HCT116 (cell line): ENCODE results near the gene C6orf132. TPM values are rescaled to one million over a fixed set of nuclear protein-coding genes. Genes with fewer than 3 reads are reported as not detected.

Source experiments
- ATAC-seq: fragments of 200-7000 bp; cut with Tn5 transposase; 2 replicates; pipeline ENCODE4 v1.9.1; 2020; ENCODE audit warnings: mild to moderate bottlenecking, moderate library complexity
- BruUV-seq: library from RNA; stranded (reverse); fragments of 400-500 nt; replicated peaks from 2 replicates; lab custom pipeline; 2021; lab: Mats Ljungman, UMichigan
- CTCF ChIA-PET: fragments of 300-600 bp; sonication (Branson Sonifier 250); formaldehyde crosslinking; loops from one replicate; lab custom pipeline; 2021; ENCODE audit warnings: antibody characterized with exemption; lab: Charles Lee
- POLR2A ChIA-PET: fragments of 300-600, 350-600 bp; sonication (Branson Sonifier 250); formaldehyde crosslinking; loops from one replicate; lab custom pipeline; 2021; ENCODE audit warnings: antibody characterized with exemption; lab: Charles Lee
- RAD21 ChIA-PET, 2 experiments: fragments of 300-600 bp; sonication (Branson Sonifier 250); formaldehyde crosslinking; loops; one replicate each; lab custom pipeline; 2023; ENCODE audit warnings: low total read pairs in 2 of 2; ENCODE audit not compliant: uncharacterized antibody in 2 of 2, unreplicated experiment in 2 of 2, low non-redundant PET in 1 of 2; lab: Charles Lee
- DNase-seq: peaks from one replicate; pipeline ENCODE4 v3.0.0-alpha.2; 2010; ENCODE audit warnings: low read depth, low spot score
- H2AFZ ChIP-seq: fragments of 200-600 bp; shearing (Covaris generic), sonication (generic); 2 replicates; pipeline ENCODE4 v1.6.1; 2017; ENCODE audit warnings: low read depth, mixed run types, mixed read lengths, antibody characterized with exemption, low read length; ENCODE audit not compliant: poor library complexity, severe bottlenecking
- H3K27ac ChIP-seq: 2 replicates; pipeline ENCODE4 v1.5.1; 2012; ENCODE audit warnings: low read depth, low read length
- H3K27me3 ChIP-seq: fragments of 200-600 bp; sonication (generic); 2 replicates; pipeline ENCODE4 v1.6.1; 2016; ENCODE audit warnings: mixed run types, low read length, mixed read lengths; ENCODE audit not compliant: insufficient read depth
- H3K36me3 ChIP-seq, 2 experiments: fragments of 200-500 bp in 1 of 2; fragments of 200-600 bp in 1 of 2; sonication (Bioruptor generic) in 1 of 2; sonication (generic) in 1 of 2; 2 replicates each; pipeline versions ENCODE4 v1.5.1 to v1.6.1; 2014 to 2016; ENCODE audit warnings: low read length in 2 of 2, inconsistent platforms in 1 of 2, mixed read lengths in 1 of 2, mixed run types in 1 of 2; ENCODE audit not compliant: insufficient read depth in 2 of 2, control insufficient read depth in 1 of 2
- H3K4me1 ChIP-seq, 2 experiments: fragments of 200-600 bp in 1 of 2; sonication (generic) in 1 of 2; 2 replicates each; pipeline versions ENCODE4 v1.5.1 to v1.6.1; 2012 to 2017; ENCODE audit warnings: low read length in 2 of 2, inconsistent platforms in 1 of 2, mild to moderate bottlenecking in 1 of 2, mixed read lengths in 1 of 2, mixed run types in 1 of 2, moderate library complexity in 1 of 2; ENCODE audit not compliant: insufficient read depth in 2 of 2, control insufficient read depth in 1 of 2
- H3K4me2 ChIP-seq: fragments of 200-600 bp; sonication (generic); 2 replicates; pipeline ENCODE4 v1.6.1; 2017; ENCODE audit warnings: mixed run types, low read length, mixed read lengths
- H3K4me3 ChIP-seq, 2 experiments: fragments of 200-600 bp in 1 of 2; sonication (generic) in 1 of 2; replicated peaks in 1 of 2; 2 replicates each; pipeline ENCODE4 v1.5.1; 2011 to 2016; ENCODE audit warnings: low read length in 2 of 2, control low read depth in 1 of 2, low read depth in 1 of 2, mild to moderate bottlenecking in 1 of 2, mixed read lengths in 1 of 2, mixed run types in 1 of 2
- H3K79me2 ChIP-seq: fragments of 200-600 bp; sonication (generic); 2 replicates; pipeline ENCODE4 v1.6.1; 2017; ENCODE audit warnings: mild to moderate bottlenecking, mixed run types, low read length, moderate library complexity, mixed read lengths; ENCODE audit not compliant: insufficient read depth
- H3K9ac ChIP-seq: fragments of 200-600 bp; sonication (generic); 2 replicates; pipeline ENCODE4 v1.6.1; 2016; ENCODE audit warnings: low read length, mixed read lengths
- H3K9me2 ChIP-seq: fragments of 200-600 bp; sonication (generic), shearing (Covaris generic); 2 replicates; pipeline ENCODE4 v1.6.1; 2017; ENCODE audit warnings: mixed run types, mild to moderate bottlenecking, moderate library complexity; ENCODE audit not compliant: insufficient read depth
- H3K9me3 ChIP-seq, 2 experiments: fragments of 200-500 bp in 1 of 2; fragments of 200-600 bp in 1 of 2; sonication (Bioruptor generic) in 1 of 2; sonication (generic) in 1 of 2; 2 replicates each; pipeline ENCODE4 v1.6.1; 2014 to 2017; ENCODE audit warnings: low read length in 2 of 2, mixed read lengths in 2 of 2, inconsistent platforms in 1 of 2, low read depth in 1 of 2, mild to moderate bottlenecking in 1 of 2, mixed run types in 1 of 2, moderate library complexity in 1 of 2; ENCODE audit not compliant: control insufficient read depth in 1 of 2, insufficient read depth in 1 of 2
- H4K20me1 ChIP-seq: fragments of 200-600 bp; sonication (generic), shearing (Covaris generic); 2 replicates; pipeline ENCODE4 v1.6.1; 2017; ENCODE audit warnings: mixed run types, mild to moderate bottlenecking, moderate library complexity; ENCODE audit not compliant: insufficient read depth
- ATF3 ChIP-seq: IDR thresholded peaks from 2 replicates; pipeline ENCODE4 v1.6.1; 2012
- EZH2 ChIP-seq: fragments of 200-600 bp; sonication (generic); IDR thresholded peaks from 2 replicates; pipeline ENCODE4 v1.6.1; 2017; ENCODE audit warnings: antibody characterized with exemption, mixed run types
- MAX ChIP-seq: IDR thresholded peaks from 2 replicates; pipeline ENCODE4 v1.6.1; 2012
- POLR2A ChIP-seq: IDR thresholded peaks from 2 replicates; pipeline ENCODE4 v1.7.0; 2011; ENCODE audit warnings: borderline replicate concordance; ENCODE audit not compliant: insufficient read depth, insufficient read length; ENCODE audit errors: extremely low read depth
- POLR2AphosphoS5 ChIP-seq: IDR thresholded peaks from 2 replicates; pipeline ENCODE4 v1.6.1; 2011; ENCODE audit warnings: mild to moderate bottlenecking, low read depth, low read length, moderate library complexity
- RAD21 ChIP-seq: IDR thresholded peaks from 2 replicates; pipeline ENCODE4 v1.6.1; 2012; ENCODE audit warnings: low read depth, mild to moderate bottlenecking
- SP1 ChIP-seq: IDR thresholded peaks from 2 replicates; pipeline ENCODE4 v1.6.1; 2012; ENCODE audit warnings: low read depth
- YY1 ChIP-seq: IDR thresholded peaks from 2 replicates; pipeline ENCODE4 v1.6.1; 2011; ENCODE audit warnings: low read length, low read depth, moderate library complexity, mild to moderate bottlenecking; ENCODE audit not compliant: insufficient replicate concordance; ENCODE audit errors: extremely low read depth
- ZBTB33 ChIP-seq: IDR thresholded peaks from 2 replicates; pipeline ENCODE4 v1.6.1; 2011; ENCODE audit warnings: mild to moderate bottlenecking, low read length, moderate library complexity; ENCODE audit not compliant: insufficient replicate concordance; ENCODE audit errors: extremely low read depth
- ZFX ChIP-seq: fragments of 450-650 bp; IDR thresholded peaks from 2 replicates; pipeline ENCODE4 v1.6.1; 2017
- intact Hi-C: fragments of 100-400 bp; cut with micrococcal nuclease; formaldehyde crosslinking; loops from 2 replicates; pipeline ENCODE4 v1.10.0; 2022
- total RNA-seq: library from RNA; stranded (reverse); gene quantifications from one replicate; pipeline ENCODE4 v1.2.1, GENCODE V29; 2021; ENCODE audit not compliant: unreplicated experiment

Gene C6orf132
- total RNA-seq, 1 experiment from 2014 or later: 18.9 TPM

- TF ChIP-seq RAD21: no peak
- TF ChIP-seq ZFX: no peak
- TF ChIP-seq ATF3: no peak
- no peak for TF ChIP-seq SP1
- TF ChIP-seq MAX: no peak
- no peak for TF ChIP-seq POLR2AphosphoS5
- no peak for TF ChIP-seq YY1
- no peak for TF ChIP-seq EZH2
- no peak for TF ChIP-seq ZBTB33
- no peak for TF ChIP-seq POLR2A
- intact Hi-C loops: no loop called here
- Histone ChIP-seq H3K4me1 (peaks cover 36 to 69% of the 10 kb centered on the region in 2 experiments), H3K36me3 (peaks cover 0 to 12% of the 10 kb centered on the region in 2 experiments; a peak in 1 of 4 replicates), H3K9ac (no peak overlapping the region; the same call in 1 of the 2 replicates), H3K9me3 (no peaks in the 10 kb centered on the region), H3K4me2 (peak overlapping the region; percentile 20; the same call in 1 of the 2 replicates), H4K20me1 (no peaks in the 10 kb centered on the region), H3K27me3 (no peaks in the 10 kb centered on the region), H3K9me2 (no peaks in the 10 kb centered on the region), H2AFZ (no peak overlapping the region), H3K27ac (no peak overlapping the region), H3K79me2 (peaks cover 51% of the 10 kb centered on the region), H3K4me3 (no peak overlapping the region)
- RAD21 ChIA-PET: no interaction called here
- CTCF ChIA-PET: no interaction called here
- ATAC-seq: no peak
- DNase-seq: no peak
- POLR2A ChIA-PET: no interaction called here
- no TSS peak for BruUV-seq
Measured at GRCh38 chr6:42133926-42134325, 8.5 kb downstream of the C6orf132 start.
